PC-3 (cell line): ENCODE data around the gene CFL1.

Source experiments
- CTCF ChIP-seq: fragments of 300-600 bp; sonication (generic); conservative IDR thresholded peaks from 2 replicates; pipeline ENCODE4 v1.5.1; 2017; ENCODE audit warnings: antibody characterized with exemption, low read depth, mild to moderate bottlenecking, low read length
- EZH2phosphoT487 ChIP-seq: fragments of 300-600 bp; sonication (generic); IDR thresholded peaks from 2 replicates; pipeline ENCODE4 v1.6.1; 2018; ENCODE audit warnings: mild to moderate bottlenecking, antibody characterized with exemption, low read length, borderline replicate concordance

GRCh38 chr11:65809496-65809895, 48.5 kb downstream of the CFL1 start:
- TF ChIP-seq EZH2phosphoT487 (no peak), CTCF (no peak)
